ENCODE measurements around the gene CADM1. TPM values are rescaled to one million over a fixed set of nuclear protein-coding genes. Genes with fewer than 3 reads are reported as not detected.
A peak's percentile ranks its signal among the peaks of the same experiment; 100 is the strongest.

CADM1 gene
- total RNA-seq, 1 donor from 2014 or later: 51.1 TPM

- intact Hi-C loops (cut with micrococcal nuclease): no loop called here
- no peaks in the 10 kb centered on the region for H3K9me3 ChIP-seq (replicated peaks)
Measured at GRCh38 chr11:115132436-115133228, 371.6 kb downstream of the CADM1 start.

GRCh38 chr11:115129473-115130289 lies 374.5 kb downstream of the CADM1 start:
- intact Hi-C loops (cut with micrococcal nuclease): no loop called here
- Histone ChIP-seq H3K4me1 (no peaks in the 10 kb centered on the region), H3K36me3 (no peaks in the 10 kb centered on the region), H3K4me3 (no peak overlapping the region), H3K9me3 (replicated peaks) (no peaks in the 10 kb centered on the region), H3K27ac (replicated peaks) (no peak overlapping the region), H3K27me3 (ENCODE audit: low read depth) (peaks cover 4% of the 10 kb centered on the region)
- DNase-seq: no peak
- no peak for TF ChIP-seq CTCF (IDR thresholded peaks at IDR 0.05; ENCODE audit: borderline replicate concordance)

More at GRCh38 chr11:115132436-115133228, 371.6 kb downstream of the CADM1 start:
- peak; percentile 19 for TF ChIP-seq CTCF (IDR thresholded peaks at IDR 0.05; ENCODE audit: borderline replicate concordance)
- no peak for DNase-seq
- Histone ChIP-seq H3K36me3 (no peaks in the 10 kb centered on the region), H3K27me3 (ENCODE audit: low read depth) (peaks cover 4% of the 10 kb centered on the region), H3K27ac (replicated peaks) (no peak overlapping the region), H3K4me1 (no peaks in the 10 kb centered on the region), H3K4me3 (no peak overlapping the region)

- Histone ChIP-seq H3K4me1 (no peaks in the 10 kb centered on the region), H3K4me3 (no peak overlapping the region), H3K9me3 (replicated peaks) (no peaks in the 10 kb centered on the region), H3K27ac (replicated peaks) (no peak overlapping the region), H3K36me3 (no peaks in the 10 kb centered on the region), H3K27me3 (ENCODE audit: low read depth) (peaks cover 4% of the 10 kb centered on the region)
- intact Hi-C loops (cut with micrococcal nuclease): no loop called here
- TF ChIP-seq CTCF (IDR thresholded peaks at IDR 0.05; ENCODE audit: borderline replicate concordance): no peak
- DNase-seq: no peak
Measured at GRCh38 chr11:115128226-115128625, 376.0 kb downstream of the CADM1 start.

GRCh38 chr11:115127790-115128189 lies 376.4 kb downstream of the CADM1 start:
- no peak for TF ChIP-seq CTCF (IDR thresholded peaks at IDR 0.05; ENCODE audit: borderline replicate concordance)
- Histone ChIP-seq H3K4me1 (no peaks in the 10 kb centered on the region), H3K9me3 (replicated peaks) (no peaks in the 10 kb centered on the region), H3K27me3 (ENCODE audit: low read depth) (peaks cover 4% of the 10 kb centered on the region), H3K4me3 (no peak overlapping the region), H3K36me3 (no peaks in the 10 kb centered on the region), H3K27ac (replicated peaks) (no peak overlapping the region)
- intact Hi-C loops (cut with micrococcal nuclease): no loop called here
- no peak for DNase-seq

- Histone ChIP-seq H3K36me3 (no peaks in the 10 kb centered on the region), H3K27ac (replicated peaks) (no peak overlapping the region), H3K9me3 (replicated peaks) (no peaks in the 10 kb centered on the region), H3K4me1 (no peaks in the 10 kb centered on the region), H3K4me3 (no peak overlapping the region), H3K27me3 (ENCODE audit: low read depth) (peaks cover 7% of the 10 kb centered on the region)
- intact Hi-C loops (cut with micrococcal nuclease): no loop called here
- TF ChIP-seq CTCF (IDR thresholded peaks at IDR 0.05; ENCODE audit: borderline replicate concordance): no peak
- no peak for DNase-seq
Measured at GRCh38 chr11:115126515-115127208, 377.6 kb downstream of the CADM1 start.
